Fibroblast of lung (primary cell): ENCODE results near the gene MAML3. TPM values are rescaled to one million over a fixed set of nuclear protein-coding genes. Genes with fewer than 3 reads are reported as not detected.

Source experiments
- DNase-seq, 2 donors: peaks; one replicate each; pipeline versions ENCODE4 v3.0.0 to v3.0.0-alpha.2; 2010; ENCODE audit warnings: low read depth in 2 of 2
- H2AFZ ChIP-seq: 2 replicates; pipeline ENCODE4 v1.5.1; 2012; ENCODE audit warnings: low read length, control low read depth, inconsistent platforms
- H3K27ac ChIP-seq: 2 replicates; pipeline ENCODE4 v1.5.1; 2011; ENCODE audit warnings: low read length, control low read depth; ENCODE audit not compliant: insufficient read depth
- H3K27me3 ChIP-seq: 2 replicates; pipeline ENCODE4 v1.5.1; 2011; ENCODE audit warnings: mild to moderate bottlenecking, low read length; ENCODE audit not compliant: control insufficient read depth, insufficient read depth
- H3K36me3 ChIP-seq: 2 replicates; pipeline ENCODE4 v1.5.1; 2011; ENCODE audit warnings: low read length; ENCODE audit not compliant: control insufficient read depth, insufficient read depth
- H3K4me1 ChIP-seq: 2 replicates; pipeline ENCODE4 v1.5.1; 2011; ENCODE audit warnings: low read length; ENCODE audit not compliant: control insufficient read depth, insufficient read depth; ENCODE audit errors: extremely low read depth
- H3K4me2 ChIP-seq: 2 replicates; pipeline ENCODE4 v1.5.1; 2011; ENCODE audit warnings: low read length, control low read depth; ENCODE audit not compliant: insufficient read depth; ENCODE audit errors: extremely low read depth
- H3K4me3 ChIP-seq, 4 experiments: fragments of 200-600 bp in 1 of 4; sonication (generic) in 1 of 4; replicated peaks in 1 of 4; 2 replicates each; pipeline ENCODE4 v1.5.1; 2011 to 2016; ENCODE audit warnings: low read length in 4 of 4, low read depth in 3 of 4, mild to moderate bottlenecking in 3 of 4, control low read depth in 2 of 4, inconsistent platforms in 1 of 4, mixed read lengths in 1 of 4; ENCODE audit not compliant: insufficient read depth in 1 of 4; ENCODE audit errors: control extremely low read depth in 1 of 4
- H3K79me2 ChIP-seq: 2 replicates; pipeline ENCODE4 v1.5.1; 2012; ENCODE audit warnings: mild to moderate bottlenecking, low read length, inconsistent platforms; ENCODE audit not compliant: control insufficient read depth, insufficient read depth
- H3K9ac ChIP-seq: 2 replicates; pipeline ENCODE4 v1.5.1; 2011; ENCODE audit warnings: mild to moderate bottlenecking, low read length, control low read depth; ENCODE audit not compliant: insufficient read depth
- H3K9me3 ChIP-seq: 2 replicates; pipeline ENCODE4 v1.5.1; 2012; ENCODE audit warnings: low read depth, low read length; ENCODE audit not compliant: control insufficient read depth, insufficient read depth
- H4K20me1 ChIP-seq: 2 replicates; pipeline ENCODE4 v1.5.1; 2011; ENCODE audit warnings: low read length; ENCODE audit not compliant: control insufficient read depth, insufficient read depth; ENCODE audit errors: extremely low read depth
- CTCF ChIP-seq, 2 donors: IDR thresholded peaks in 1 of 2; conservative IDR thresholded peaks in 1 of 2; 1 replicate in 1 of 2; 2 replicates in 1 of 2; pipeline ENCODE4 v1.5.1; 2011 to 2012; ENCODE audit warnings: low read length in 2 of 2, control low read depth in 1 of 2, inconsistent platforms in 1 of 2, low read depth in 1 of 2, mild to moderate bottlenecking in 1 of 2
- EZH2 ChIP-seq: IDR thresholded peaks from 2 replicates; pipeline ENCODE4 v1.5.1; 2012; ENCODE audit warnings: low read length, control low read depth, mild to moderate bottlenecking; ENCODE audit errors: missing control alignments
- polyA plus RNA-seq, 2 donors: library from polyadenylated mRNA; depleted of rRNA in 1 of 2; stranded (reverse) in 1 of 2; unstranded in 1 of 2; fragments of >200 nt; gene quantifications; 2 replicates each; pipeline ENCODE4 v1.2.1, GENCODE V29; 2011 to 2012; ENCODE audit warnings: missing spikeins in 1 of 2
- total RNA-seq: library from RNA; depleted of rRNA; stranded (reverse); fragments of >200 nt; gene quantifications from 2 replicates; pipeline ENCODE4 v1.2.1, GENCODE V29; 2014

Gene MAML3
- total and polyA plus RNA-seq, 2 donors (not counting 1 experiment from before 2014, with no cell fraction given), result 2.0 to 2.8 TPM

- no peaks in the 10 kb centered on the region for H4K20me1 ChIP-seq
- TF ChIP-seq EZH2 (no peak), CTCF (conservative IDR thresholded peaks at IDR 0.05 in 1 of 2, IDR thresholded peaks at IDR 0.05 in 1 of 2; ENCODE audit: low read depth in 1 of 2, low read length in 2 of 2) (no peak)
- H3K4me3 ChIP-seq, result no peak overlapping the region
- H3K9me3 ChIP-seq, result no peaks in the 10 kb centered on the region
- no peak overlapping the region for H3K9ac ChIP-seq
- no peak for DNase-seq
- no peaks in the 10 kb centered on the region for H3K4me1 ChIP-seq
- no peak overlapping the region for H2AFZ ChIP-seq
- H3K27ac ChIP-seq, result no peak overlapping the region
- no peaks in the 10 kb centered on the region for H3K27me3 ChIP-seq
- no peak overlapping the region for H3K4me2 ChIP-seq
- no peaks in the 10 kb centered on the region for H3K79me2 ChIP-seq
- no peaks in the 10 kb centered on the region for H3K36me3 ChIP-seq
Observed at GRCh38 chr4:139768366-139768765, 385.6 kb downstream of the MAML3 start.

- Histone ChIP-seq H3K4me1 (peaks cover 2% of the 10 kb centered on the region), H3K27me3 (no peaks in the 10 kb centered on the region), H3K4me3 (no peak overlapping the region), H4K20me1 (no peaks in the 10 kb centered on the region), H3K79me2 (no peaks in the 10 kb centered on the region), H2AFZ (no peak overlapping the region), H3K9ac (no peak overlapping the region), H3K27ac (no peak overlapping the region), H3K36me3 (no peaks in the 10 kb centered on the region), H3K4me2 (no peak overlapping the region), H3K9me3 (no peaks in the 10 kb centered on the region)
- no peak for DNase-seq
- TF ChIP-seq EZH2 (no peak), CTCF (conservative IDR thresholded peaks at IDR 0.05 in 1 of 2, IDR thresholded peaks at IDR 0.05 in 1 of 2; ENCODE audit: low read depth in 1 of 2, low read length in 2 of 2) (no peak)
Observed at GRCh38 chr4:139767585-139767984, 386.4 kb downstream of the MAML3 start.

- Histone ChIP-seq H3K27me3 (no peaks in the 10 kb centered on the region), H3K4me3 (no peak overlapping the region), H3K79me2 (no peaks in the 10 kb centered on the region), H3K27ac (no peak overlapping the region), H3K4me2 (no peak overlapping the region), H3K9ac (no peak overlapping the region), H2AFZ (no peak overlapping the region), H3K9me3 (no peaks in the 10 kb centered on the region), H4K20me1 (no peaks in the 10 kb centered on the region), H3K4me1 (peaks cover 2% of the 10 kb centered on the region), H3K36me3 (no peaks in the 10 kb centered on the region)
- TF ChIP-seq EZH2 (no peak), CTCF (conservative IDR thresholded peaks at IDR 0.05 in 1 of 2, IDR thresholded peaks at IDR 0.05 in 1 of 2; ENCODE audit: low read depth in 1 of 2, low read length in 2 of 2) (no peak)
- peak in 1 of 2 donors; percentile 89 for DNase-seq
Observed at GRCh38 chr4:139767168-139767567, 386.8 kb downstream of the MAML3 start.
